GM19238 (cell line): ENCODE data around the gene SETDB2.

Experiments
- DNase-seq: peaks from one replicate; pipeline ENCODE4 v3.0.0; 2011; ENCODE audit warnings: low spot score; ENCODE audit not compliant: insufficient read length

The SETDB2 gene, protein sequence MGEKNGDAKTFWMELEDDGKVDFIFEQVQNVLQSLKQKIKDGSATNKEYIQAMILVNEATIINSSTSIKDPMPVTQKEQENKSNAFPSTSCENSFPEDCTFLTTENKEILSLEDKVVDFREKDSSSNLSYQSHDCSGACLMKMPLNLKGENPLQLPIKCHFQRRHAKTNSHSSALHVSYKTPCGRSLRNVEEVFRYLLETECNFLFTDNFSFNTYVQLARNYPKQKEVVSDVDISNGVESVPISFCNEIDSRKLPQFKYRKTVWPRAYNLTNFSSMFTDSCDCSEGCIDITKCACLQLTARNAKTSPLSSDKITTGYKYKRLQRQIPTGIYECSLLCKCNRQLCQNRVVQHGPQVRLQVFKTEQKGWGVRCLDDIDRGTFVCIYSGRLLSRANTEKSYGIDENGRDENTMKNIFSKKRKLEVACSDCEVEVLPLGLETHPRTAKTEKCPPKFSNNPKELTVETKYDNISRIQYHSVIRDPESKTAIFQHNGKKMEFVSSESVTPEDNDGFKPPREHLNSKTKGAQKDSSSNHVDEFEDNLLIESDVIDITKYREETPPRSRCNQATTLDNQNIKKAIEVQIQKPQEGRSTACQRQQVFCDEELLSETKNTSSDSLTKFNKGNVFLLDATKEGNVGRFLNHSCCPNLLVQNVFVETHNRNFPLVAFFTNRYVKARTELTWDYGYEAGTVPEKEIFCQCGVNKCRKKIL

DNA sequence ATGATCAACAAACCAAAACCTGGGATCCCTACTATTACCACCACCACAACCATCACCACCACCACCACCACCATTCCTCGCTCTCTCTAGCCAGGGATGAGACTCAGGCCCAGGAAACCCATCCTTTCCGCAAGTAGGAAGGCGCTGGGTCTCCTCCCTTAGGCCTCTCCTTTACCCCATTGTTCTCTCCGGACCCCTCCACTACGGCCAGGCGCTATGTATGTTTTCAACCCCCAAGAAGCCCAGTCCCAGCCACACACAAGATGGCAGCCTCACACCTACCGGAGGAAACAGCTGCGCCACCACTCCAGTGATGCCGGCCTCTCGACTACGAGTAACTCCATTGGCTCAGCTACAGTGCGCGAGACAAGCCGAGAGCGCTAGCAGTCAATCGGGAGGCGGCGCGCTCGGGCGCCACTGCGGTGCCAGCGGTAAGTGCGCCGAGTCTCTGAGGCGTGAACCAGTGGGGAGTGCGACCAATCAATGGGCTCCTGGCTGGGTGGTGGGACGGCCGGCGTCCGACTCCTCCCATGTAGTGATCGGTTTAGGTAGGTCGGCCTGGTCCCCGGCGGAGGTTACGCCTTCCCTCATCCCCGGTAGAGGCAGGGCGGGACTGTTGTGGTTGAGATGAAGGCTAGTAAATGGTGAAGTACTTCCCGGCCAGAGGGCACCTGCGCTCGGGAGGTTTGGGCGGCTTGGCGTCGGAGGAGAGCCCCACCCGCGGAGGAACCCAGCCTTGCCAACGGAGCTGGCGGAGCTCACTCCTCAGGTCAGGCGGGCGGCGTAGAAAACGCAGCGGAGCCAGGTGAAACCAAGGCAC lies at the start of gene SETDB2, which contains the start of gene CAB39L:
Gene SETDB2 (plus strand): TSS at position 571 of the 820 bp plus-strand sequence. CDS start 7,620 bp downstream, outside the sequence.
Gene CAB39L (minus strand): TSS at position 361 of the 820 bp plus-strand sequence. CDS start 61,154 bp downstream, outside the sequence.
- peak; percentile 74 for DNase-seq

GRCh38 chr13:49395451-49395865 lies 48.6 kb upstream of the SETDB2 start:
- no peak for DNase-seq

GRCh38 chr13:49395878-49396380 lies 48.1 kb upstream of the SETDB2 start:
- DNase-seq, result no peak

GRCh38 chr13:49399801-49400472 lies 44.1 kb upstream of the SETDB2 start:
- DNase-seq, result no peak

- no peak for DNase-seq
Observed at GRCh38 chr13:49400755-49401659, 43.1 kb upstream of the SETDB2 start.

- no peak for DNase-seq
Observed at GRCh38 chr13:49403996-49404702, 39.9 kb upstream of the SETDB2 start.

GRCh38 chr13:49404703-49405020 lies 39.4 kb upstream of the SETDB2 start:
- DNase-seq, result no peak

DNA sequence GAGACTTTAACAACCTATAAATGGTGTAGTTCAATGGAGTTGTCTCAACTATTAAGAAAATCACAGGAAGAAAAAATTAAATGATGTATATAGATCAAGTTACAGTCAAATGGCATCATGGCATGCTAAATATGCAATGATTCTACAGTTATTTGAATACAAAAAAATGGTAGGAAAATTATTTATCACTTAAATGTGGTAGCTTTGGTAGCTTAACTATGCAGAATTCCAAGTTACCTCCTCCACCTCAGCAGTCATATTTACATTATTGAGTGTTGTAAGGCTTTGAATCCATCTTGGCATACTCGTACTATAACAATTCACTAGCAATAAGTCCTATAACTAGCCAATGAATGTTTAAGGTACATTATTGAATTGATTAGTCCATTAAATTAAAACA lies 37.0 kb upstream of the SETDB2 start:
- no peak for DNase-seq

DNA sequence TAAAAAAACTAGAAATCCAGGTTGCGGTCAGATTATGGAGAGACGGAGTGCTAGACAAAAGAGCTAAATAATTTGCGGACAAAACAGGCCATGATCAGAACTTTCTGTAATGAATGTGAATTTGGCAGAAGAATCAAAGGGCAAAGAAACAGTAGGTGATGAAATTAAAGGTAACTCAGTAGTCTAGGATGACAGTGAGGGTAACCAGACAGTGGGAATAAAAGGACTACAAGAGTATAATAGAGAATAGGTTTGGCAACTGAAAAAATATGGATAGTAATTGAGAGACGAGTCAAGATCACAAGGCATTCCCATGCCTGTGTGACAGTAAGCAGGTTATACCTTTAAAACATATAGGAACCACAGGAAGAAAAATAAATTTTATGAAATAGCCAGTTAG lies 36.1 kb upstream of the SETDB2 start:
- DNase-seq, result no peak

DNA sequence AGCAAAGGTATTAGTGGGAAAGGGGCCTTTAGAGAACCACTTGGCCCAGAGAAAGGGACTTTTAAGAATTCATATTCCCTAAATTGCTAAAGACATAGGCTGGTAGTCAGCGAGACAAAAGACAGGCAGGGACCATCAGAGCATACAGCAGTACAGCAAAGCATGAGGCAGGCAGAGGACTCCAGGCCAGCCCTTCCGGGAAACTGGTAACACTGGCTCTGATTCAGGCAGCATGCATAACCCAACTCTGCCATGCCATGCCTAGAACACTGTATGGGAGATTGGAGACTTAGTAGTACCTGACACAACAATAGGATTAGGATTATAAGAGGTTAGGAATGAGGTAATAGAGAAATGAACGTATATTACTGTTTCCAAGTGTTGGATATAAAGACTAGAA lies 35.1 kb upstream of the SETDB2 start:
- DNase-seq, result no peak

- no peak for DNase-seq
Observed at GRCh38 chr13:49410006-49410405, 34.1 kb upstream of the SETDB2 start.

DNA sequence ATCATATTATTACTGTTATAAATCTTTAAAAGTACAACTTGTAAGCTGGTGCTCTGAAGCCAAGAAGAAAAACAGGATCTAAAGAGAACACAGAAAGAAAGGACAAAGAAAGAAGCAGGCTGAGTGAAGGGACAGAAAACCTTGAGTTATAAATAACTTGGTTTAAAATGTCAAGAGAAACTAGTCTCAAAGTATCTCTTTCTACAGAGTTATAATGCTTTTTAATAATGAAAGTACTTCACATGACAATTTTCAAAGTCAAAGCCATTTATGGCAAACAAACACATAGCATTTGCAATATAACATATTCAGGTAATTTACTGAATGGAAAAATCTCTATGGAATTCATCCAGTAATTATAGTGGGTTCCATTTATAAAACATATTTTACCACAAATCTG lies 33.6 kb upstream of the SETDB2 start:
- DNase-seq, result no peak

- no peak for DNase-seq
Observed at GRCh38 chr13:49411353-49411752, 32.7 kb upstream of the SETDB2 start.

- DNase-seq, result no peak
Observed at GRCh38 chr13:49412749-49413148, 31.3 kb upstream of the SETDB2 start.

DNA sequence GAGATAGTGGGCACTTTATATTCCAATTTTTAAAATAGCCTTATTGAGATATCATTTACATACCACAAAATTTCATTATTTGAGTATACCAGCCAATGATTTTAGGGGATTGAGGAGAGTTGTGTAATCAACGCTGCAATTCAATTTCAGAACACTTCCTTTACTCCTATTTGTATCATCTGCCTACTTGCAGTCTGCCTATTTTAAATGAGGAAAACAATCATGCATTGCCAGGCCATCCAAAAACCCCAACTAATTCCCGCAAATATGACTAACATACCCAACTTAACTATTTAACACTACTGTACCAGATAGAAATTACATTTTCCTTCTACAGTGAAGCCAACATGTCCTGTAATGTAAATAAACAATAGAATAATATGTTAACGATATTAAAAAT lies 26.9 kb upstream of the SETDB2 start:
- no peak for DNase-seq

GRCh38 chr13:49418206-49418605 lies 25.9 kb upstream of the SETDB2 start:
- DNase-seq, result no peak

DNA sequence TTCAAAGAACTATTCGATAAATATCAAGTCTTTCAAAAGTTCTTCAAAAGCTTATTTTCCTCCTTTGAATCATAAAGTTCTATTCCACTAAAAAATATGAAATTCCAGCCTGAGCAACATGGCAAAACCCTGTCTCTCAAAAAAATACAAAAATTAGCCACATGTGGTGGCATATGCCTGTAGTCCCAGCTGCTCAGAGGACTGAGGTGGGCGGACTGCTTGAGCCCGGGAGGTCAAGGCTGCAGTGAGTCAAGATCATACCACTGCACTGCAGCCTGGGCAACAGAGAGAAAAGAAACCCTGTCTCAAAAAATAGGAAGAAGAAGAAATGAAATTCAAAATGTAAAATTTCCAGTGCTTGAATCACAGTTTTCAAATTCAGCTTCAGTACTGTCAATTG lies 24.8 kb upstream of the SETDB2 start:
- no peak for DNase-seq

DNA sequence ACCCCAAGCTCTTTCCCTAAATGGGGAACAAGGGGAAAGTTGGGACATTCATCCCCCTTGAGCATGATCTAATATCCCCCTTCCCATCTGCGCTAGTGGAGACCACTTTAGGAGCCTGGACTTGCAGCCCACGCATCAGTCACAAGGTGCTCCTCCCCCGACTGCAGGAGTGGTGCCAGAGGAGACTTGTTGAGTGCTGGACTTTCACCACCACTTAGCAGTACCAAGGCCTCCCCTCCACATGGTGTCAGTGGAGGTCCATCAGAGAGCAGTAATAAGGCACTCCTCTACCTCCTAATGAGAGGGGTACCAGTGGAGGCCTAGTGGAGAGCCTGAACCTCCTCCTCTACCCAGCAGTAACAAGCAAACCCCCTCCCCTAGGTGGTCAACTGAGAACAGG lies 22.7 kb upstream of the SETDB2 start:
- DNase-seq, result no peak

DNA sequence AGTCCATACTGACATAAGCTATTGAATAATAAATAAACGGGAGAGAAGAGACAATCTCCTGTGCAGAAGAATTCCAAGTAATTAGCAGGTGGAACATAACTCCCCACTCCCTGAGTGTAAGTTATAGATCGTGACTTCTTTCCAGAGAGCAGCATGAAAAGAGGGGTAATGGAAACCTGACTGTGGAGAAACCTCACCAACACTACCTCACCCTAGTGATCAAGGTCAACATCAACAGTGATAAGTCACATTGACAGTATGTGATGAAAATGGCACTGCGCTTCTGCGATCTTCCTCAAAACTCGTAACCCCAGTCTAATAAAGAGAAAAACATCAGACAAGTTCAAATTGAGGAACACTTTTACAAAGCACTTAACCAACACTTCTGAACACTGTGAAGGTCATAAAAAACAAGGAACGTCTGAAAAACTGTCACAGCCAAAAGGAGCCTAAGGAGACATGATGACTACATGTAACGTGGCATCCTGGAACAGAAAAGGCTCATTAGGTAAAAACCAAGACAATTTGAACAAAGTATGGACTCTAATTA lies 20.0 kb upstream of the SETDB2 start:
- no peak for DNase-seq
